ENCODE data around the gene KAT2A.

- no peak for TF ChIP-seq CTCF (IDR thresholded peaks at IDR 0.05)
- no peak for TF ChIP-seq POLR2A (IDR thresholded peaks at IDR 0.05; ENCODE audit: low read depth)
Measured at GRCh38 chr17:42113293-42114069, 7.7 kb downstream of the KAT2A start.
